ENCODE results near the gene YDJC. TPM values are rescaled to one million over a fixed set of nuclear protein-coding genes. Genes with fewer than 3 reads are reported as not detected.

Gene YDJC
- total and polyA plus RNA-seq, 7 donors: 2.4 to 5.8 (median 4.0) TPM

DNA sequence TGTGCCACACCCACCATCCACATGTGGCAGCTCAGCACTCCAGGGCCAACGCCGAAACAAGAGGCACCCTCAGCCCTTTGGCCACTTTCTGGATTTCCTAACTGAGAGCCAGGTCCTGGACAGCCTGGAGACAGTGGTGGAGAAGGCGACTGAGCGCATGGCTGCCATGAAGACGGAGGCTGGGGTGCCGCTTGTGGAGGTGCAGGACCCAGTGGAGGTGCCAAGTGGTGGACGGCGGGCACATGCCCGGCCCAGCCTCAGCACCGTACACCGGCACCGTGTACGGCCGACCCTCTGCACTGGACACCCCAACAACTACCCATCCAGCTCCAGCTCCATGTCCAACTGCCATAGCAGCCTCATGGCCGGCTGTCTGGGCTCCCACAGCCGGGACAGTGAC, 4.3 kb upstream of the YDJC start:
- Histone ChIP-seq H3K9me3 (no peaks in the 10 kb centered on the region), H3K27ac (no peak overlapping the region), H3K36me3 (ENCODE audit: insufficient read depth in 1 of 2, low read depth in 1 of 2) (no peaks in the 10 kb centered on the region), H3K4me3 (no peak overlapping the region), H3K4me1 (no peaks in the 10 kb centered on the region), H3K27me3 (ENCODE audit: insufficient read depth in 3 of 3, low read length in 2 of 3) (no peaks in the 10 kb centered on the region)
- WGBS, 3 donors: 94 to 97% (median 95%) methylated on average over 14 to 16 of the region's 16 CpGs
- DNase-seq (no peak), ATAC-seq (no peak)
- TF ChIP-seq, protein P1, sequence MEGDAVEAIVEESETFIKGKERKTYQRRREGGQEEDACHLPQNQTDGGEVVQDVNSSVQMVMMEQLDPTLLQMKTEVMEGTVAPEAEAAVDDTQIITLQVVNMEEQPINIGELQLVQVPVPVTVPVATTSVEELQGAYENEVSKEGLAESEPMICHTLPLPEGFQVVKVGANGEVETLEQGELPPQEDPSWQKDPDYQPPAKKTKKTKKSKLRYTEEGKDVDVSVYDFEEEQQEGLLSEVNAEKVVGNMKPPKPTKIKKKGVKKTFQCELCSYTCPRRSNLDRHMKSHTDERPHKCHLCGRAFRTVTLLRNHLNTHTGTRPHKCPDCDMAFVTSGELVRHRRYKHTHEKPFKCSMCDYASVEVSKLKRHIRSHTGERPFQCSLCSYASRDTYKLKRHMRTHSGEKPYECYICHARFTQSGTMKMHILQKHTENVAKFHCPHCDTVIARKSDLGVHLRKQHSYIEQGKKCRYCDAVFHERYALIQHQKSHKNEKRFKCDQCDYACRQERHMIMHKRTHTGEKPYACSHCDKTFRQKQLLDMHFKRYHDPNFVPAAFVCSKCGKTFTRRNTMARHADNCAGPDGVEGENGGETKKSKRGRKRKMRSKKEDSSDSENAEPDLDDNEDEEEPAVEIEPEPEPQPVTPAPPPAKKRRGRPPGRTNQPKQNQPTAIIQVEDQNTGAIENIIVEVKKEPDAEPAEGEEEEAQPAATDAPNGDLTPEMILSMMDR (IDR thresholded peaks at IDR 0.05): no peak
- intact Hi-C loops (cut with DNase I): no loop called here

DNA sequence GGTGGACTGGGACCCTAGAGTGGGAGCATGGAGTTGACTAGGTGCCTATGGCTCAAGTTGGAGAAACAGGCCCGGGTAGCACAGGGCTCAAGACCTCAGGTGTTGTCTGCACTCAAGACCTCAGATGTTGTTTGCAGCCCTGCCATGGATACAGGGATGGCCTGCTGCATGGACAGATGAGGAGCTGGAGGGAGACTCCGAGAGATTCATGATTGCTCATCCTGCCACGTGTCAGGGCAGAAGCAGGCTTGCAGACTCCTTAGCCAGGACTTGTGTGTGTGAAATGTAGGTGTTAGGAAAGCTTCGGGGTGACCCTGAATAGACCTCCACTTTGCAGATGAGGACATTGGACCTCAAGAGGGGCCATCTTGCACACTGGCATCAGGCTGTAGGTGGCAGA, 3.7 kb upstream of the YDJC start:
- WGBS, 3 donors: 92 to 95% (median 93%) methylated on average over 4 of the region's 4 CpGs
- no peak overlapping the region for H3K27ac ChIP-seq
- H3K27me3 ChIP-seq (ENCODE audit: insufficient read depth in 3 of 3, low read length in 2 of 3): no peaks in the 10 kb centered on the region
- TF ChIP-seq, protein P1 (IDR thresholded peaks at IDR 0.05): no peak
- H3K36me3 ChIP-seq (ENCODE audit: insufficient read depth in 1 of 2, low read depth in 1 of 2): no peaks in the 10 kb centered on the region
- ATAC-seq (no peak), DNase-seq (no peak)
- no peaks in the 10 kb centered on the region for H3K4me1 ChIP-seq
- H3K4me3 ChIP-seq: no peak overlapping the region
- intact Hi-C loops (cut with DNase I): no loop called here
- no peaks in the 10 kb centered on the region for H3K9me3 ChIP-seq

DNA sequence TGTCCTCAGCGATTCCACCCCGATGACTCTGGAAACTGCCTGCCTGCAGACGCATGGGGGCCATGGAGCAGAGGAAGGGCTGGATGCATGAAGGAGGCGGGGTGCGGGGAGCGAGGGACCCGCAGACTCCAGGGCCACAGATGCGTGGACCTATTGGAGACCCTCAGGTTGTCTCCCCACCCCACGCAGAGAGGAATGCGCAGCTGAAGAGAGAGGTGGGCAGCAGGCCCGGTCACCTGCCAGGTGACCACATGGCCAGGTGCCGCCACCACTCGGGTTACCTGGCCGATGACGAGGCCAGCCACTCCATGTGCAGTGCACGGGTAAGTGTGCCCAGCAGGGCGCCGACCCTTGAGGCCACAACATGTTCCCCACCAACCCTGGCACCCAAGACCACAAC, 3.1 kb upstream of the YDJC start:
- no peak for ATAC-seq
- no peaks in the 10 kb centered on the region for H3K36me3 ChIP-seq (ENCODE audit: insufficient read depth in 1 of 2, low read depth in 1 of 2)
- H3K27me3 ChIP-seq (ENCODE audit: insufficient read depth in 3 of 3, low read length in 2 of 3): no peaks in the 10 kb centered on the region
- no peak for DNase-seq
- H3K4me1 ChIP-seq: no peaks in the 10 kb centered on the region
- intact Hi-C loops (cut with DNase I): no loop called here
- 77 to 96% (median 95%) methylated on average over 16 to 18 of the region's 18 CpGs for WGBS, 3 donors
- TF ChIP-seq, protein P1 (IDR thresholded peaks at IDR 0.05): no peak
- no peak overlapping the region for H3K27ac ChIP-seq
- H3K9me3 ChIP-seq: no peaks in the 10 kb centered on the region
- no peak overlapping the region for H3K4me3 ChIP-seq

DNA sequence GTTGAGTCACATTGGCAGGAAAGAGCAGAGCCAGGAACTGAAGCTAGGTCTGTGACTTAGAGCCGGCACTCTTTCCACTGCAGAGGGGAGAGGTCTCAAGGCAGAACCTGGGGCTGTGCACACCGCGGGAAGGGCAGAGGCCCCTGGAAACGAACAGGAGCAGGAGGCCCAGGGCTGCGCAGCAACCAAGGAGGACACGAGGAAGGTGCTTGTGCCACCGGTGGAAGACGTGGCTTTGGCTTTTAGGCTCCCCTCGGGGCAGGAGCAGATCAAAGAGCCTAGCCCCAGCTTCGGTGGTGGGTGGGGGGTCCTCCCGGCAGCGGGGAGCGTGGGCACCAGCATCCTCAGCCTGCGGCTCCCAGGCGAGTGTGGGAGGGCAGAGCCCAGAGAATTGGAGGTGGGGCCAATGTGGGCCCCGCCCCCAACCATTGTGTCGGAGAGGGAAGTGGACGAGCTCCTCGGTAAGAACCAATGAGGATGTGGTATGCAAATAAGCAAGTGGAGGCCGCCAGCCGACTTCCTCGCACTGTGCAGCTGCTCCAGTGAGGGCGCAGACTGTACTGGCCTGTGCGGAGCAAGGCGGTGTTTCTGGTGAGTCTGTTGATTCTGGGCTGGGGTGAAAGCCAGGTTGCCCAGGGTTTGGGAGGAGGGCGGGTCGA, 2.5 kb upstream of the YDJC start, which contains the start of gene CCDC116:
Gene CCDC116, plus strand, starts transcription at position 524 of the 659 bp plus-strand sequence. CDS start 422 bp downstream, outside the sequence.
- Histone ChIP-seq H3K27me3 (ENCODE audit: insufficient read depth in 3 of 3, low read length in 2 of 3) (no peaks in the 10 kb centered on the region), H3K4me1 (no peaks in the 10 kb centered on the region), H3K36me3 (ENCODE audit: insufficient read depth in 1 of 2, low read depth in 1 of 2) (no peaks in the 10 kb centered on the region), H3K27ac (no peak within 1 kb of the TSS), H3K9me3 (no peaks in the 10 kb centered on the region), H3K4me3 (no peak within 1 kb of the TSS)
- DNase-seq: peak in 1 of 2 donors; percentile 68
- 53 to 83% (median 83%) methylated on average over 27 of the region's 27 CpGs for WGBS, 3 donors
- TF ChIP-seq, protein P1 (IDR thresholded peaks at IDR 0.05): no peak
- no peak for ATAC-seq
- intact Hi-C loops (cut with DNase I): no loop called here

DNA sequence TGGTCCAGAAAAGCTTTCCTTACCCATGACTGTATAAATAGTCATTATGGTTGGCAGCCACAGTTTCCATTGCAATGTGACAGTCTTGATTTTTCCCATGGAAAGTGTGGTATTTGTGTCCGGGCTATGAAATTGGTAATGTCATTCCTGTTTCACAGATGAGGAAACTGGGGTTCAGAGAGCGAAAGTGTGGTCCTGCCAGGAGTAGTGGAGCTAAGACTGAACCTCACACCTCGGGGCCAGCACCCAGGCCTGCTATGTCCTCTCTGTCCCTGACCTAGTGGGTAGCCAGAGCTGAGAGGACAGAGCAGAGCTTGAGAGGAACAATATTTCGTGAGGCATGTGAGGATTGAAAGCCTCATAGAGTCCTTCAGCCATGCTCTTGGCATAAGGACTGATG, 1.2 kb upstream of the YDJC start:
- Histone ChIP-seq H3K9me3 (no peaks in the 10 kb centered on the region), H3K36me3 (ENCODE audit: insufficient read depth in 1 of 2, low read depth in 1 of 2) (no peaks in the 10 kb centered on the region), H3K27me3 (ENCODE audit: insufficient read depth in 3 of 3, low read length in 2 of 3) (no peaks in the 10 kb centered on the region), H3K4me3 (no peak overlapping the region), H3K4me1 (no peaks in the 10 kb centered on the region), H3K27ac (no peak overlapping the region)
- intact Hi-C loops (cut with DNase I): no loop called here
- ATAC-seq (no peak), DNase-seq (no peak)
- WGBS, 3 donors: 90 to 93% (median 90%) methylated on average over 4 of the region's 4 CpGs
- TF ChIP-seq, protein P1 (IDR thresholded peaks at IDR 0.05): no peak
